ENCODE results near the gene TMEM139.
"Not testable (repeated sequence)": the region's sequence is repeated elsewhere in the genome, so short reads cannot be mapped to it uniquely, and the experiment has no call there.

The TMEM139 gene

DNA sequence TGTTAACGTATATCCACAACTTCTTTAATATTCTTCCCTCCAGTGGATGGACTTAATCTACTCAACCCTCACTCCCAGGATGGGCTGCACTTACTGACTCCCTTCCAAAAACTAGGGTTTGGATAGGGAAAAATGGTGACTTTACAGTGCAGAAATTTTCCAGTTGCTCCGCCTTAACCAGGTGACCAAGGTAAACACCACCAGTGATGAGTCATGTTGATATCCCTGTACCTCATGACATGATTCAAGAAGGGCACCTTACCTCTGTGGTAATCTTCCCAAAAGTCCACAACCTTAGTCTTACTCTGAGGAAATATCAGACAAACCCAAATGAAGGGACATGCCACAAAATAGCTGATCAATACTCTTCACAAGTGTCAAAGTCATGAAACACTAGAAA is 25.0 kb upstream of the TMEM139 start:
- DNase-seq: no peak

GRCh38 chr7:143261901-143262300 is 22.9 kb upstream of the TMEM139 start:
- DNase-seq: no peak

- peak; percentile 88 for DNase-seq
These were observed 21.2 kb upstream of the TMEM139 start, which contains the start of gene GSTK1 for GRCh38 chr7:143263266-143264195. TSS of gene GSTK1 (plus strand) at chr7:143263441. CDS start at chr7:143263514, 73 bp downstream.

DNA sequence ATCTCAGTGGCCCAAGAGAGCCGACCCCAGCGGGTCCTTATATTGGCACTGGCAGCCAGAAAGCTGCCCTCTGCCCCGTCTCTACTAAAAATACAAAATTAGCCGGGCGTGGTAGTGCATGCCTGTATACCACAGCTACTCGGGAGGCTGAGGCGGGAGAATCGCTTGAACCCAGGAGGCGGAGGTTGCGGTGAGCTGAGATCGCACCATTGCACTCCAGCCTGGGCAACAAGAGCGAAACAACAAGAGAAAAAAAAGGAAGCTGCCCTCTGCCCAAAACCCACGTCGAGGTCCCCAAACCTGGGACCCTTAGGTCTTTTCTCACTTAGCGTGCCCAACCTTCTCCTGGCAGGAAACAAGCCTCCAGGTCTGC is 20.6 kb upstream of the TMEM139 start:
- not testable (repeated sequence) for DNase-seq

- DNase-seq: no peak
These were observed 19.6 kb upstream of the TMEM139 start for GRCh38 chr7:143265017-143265693.

- no peak for DNase-seq
These were observed 15.5 kb upstream of the TMEM139 start for GRCh38 chr7:143269251-143269650.

DNA sequence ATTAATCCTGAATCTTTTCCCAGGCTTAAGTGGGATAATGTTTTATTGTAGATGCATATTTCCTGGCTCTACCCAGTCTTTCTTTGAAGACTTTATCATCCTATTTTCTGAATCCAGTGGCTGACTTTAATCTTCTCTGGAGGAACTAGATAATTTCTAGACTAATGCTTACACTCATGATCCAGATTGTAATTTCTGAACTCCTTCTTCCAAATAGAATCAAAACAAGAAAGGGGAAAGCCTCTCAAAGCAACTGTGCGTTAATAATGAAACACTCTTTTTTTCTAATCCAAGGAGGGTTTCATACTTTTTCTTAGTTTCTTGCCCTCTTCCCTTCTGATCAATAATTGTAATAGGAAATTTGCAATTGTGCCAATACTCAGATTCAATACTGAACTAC is 13.5 kb upstream of the TMEM139 start:
- DNase-seq: no peak

- DNase-seq: no peak
These were observed 11.9 kb upstream of the TMEM139 start for GRCh38 chr7:143272871-143273270.

- DNase-seq: no peak
These were observed 5.3 kb upstream of the TMEM139 start for GRCh38 chr7:143279186-143280098.

DNA sequence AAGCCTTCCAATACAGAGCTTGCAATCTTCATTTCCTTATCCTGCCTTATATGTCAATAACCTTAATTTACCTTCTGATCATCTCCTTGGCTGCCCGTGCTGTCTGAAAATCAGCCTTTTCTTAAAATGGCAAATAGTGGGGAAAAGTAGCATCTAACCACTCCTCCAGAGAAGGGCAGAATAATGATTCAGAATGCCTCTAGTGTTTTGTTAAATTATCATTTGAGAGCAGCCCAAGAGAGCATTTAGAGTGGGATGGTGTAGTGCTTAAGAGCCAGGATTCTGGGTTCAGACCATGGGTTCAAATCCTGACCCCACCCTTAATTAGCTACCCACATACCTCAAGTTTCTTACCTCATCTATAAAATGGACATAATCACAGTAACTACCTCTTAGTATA is 4.6 kb upstream of the TMEM139 start:
- DNase-seq: no peak

DNA sequence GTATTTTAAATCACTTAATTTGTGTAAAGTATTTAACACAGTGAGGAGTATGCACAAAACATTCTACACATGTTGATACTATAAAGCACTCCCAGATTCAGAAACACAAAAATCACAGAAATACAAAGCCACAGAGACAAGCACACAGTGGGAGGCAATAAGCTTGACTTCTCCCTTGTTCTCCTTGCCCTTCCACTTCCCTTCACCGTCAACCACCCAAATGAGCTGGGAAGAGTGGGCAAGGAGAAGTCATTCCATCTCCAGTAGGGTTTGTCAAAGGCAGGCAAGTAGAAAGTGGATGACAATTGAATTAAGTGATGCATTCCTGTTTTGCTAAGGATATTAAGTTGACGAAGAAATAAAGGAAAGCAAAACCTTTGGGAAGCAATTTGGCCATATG is 4.2 kb upstream of the TMEM139 start:
- DNase-seq: no peak

GRCh38 chr7:143281529-143281928 is 3.2 kb upstream of the TMEM139 start:
- DNase-seq: no peak

- DNase-seq: no peak
These were observed 2.6 kb upstream of the TMEM139 start for GRCh38 chr7:143282124-143282523.

GRCh38 chr7:143283381-143283780 is 1.4 kb upstream of the TMEM139 start:
- DNase-seq: no peak

- no peak for DNase-seq
These were observed 666 bp downstream of the TMEM139 start for GRCh38 chr7:143285470-143285778.

GRCh38 chr7:143285806-143286521 is 1.2 kb downstream of the TMEM139 start:
- DNase-seq: no peak

GRCh38 chr7:143286522-143286890 is 1.7 kb downstream of the TMEM139 start:
- DNase-seq: no peak

GRCh38 chr7:143287339-143287934 is 2.7 kb downstream of the TMEM139 start:
- no peak for DNase-seq

- peak; percentile 99 for DNase-seq
These were observed 3.4 kb downstream of the TMEM139 start, which contains the start of gene CASP2 for GRCh38 chr7:143287935-143288826. TSS of gene CASP2 (plus strand) at chr7:143288351. CDS start at chr7:143288456, 105 bp downstream.

DNA sequence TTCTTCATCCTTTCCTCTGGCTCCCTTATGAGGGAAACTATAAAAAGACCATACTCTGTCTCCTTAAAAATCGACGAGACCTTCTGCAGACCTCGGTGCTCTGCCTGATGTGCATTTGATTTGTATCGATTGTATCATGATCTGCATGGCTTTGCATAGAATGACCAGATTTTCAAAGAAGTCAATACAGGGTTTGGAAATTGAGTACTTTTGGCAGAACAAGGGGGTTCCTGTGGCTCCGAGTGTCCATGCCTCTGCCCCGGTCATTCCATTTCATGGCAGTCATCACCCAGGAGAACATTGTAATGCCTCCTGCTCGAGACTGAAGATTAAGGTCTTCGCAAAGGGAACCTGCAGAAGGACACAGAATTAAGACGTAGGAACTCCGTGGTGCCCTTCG is 4.1 kb downstream of the TMEM139 start:
- no peak for DNase-seq

- no peak for DNase-seq
These were observed 4.7 kb downstream of the TMEM139 start for GRCh38 chr7:143289421-143289820.
